Measurements from ENCODE around the gene AP5S1. TPM values are rescaled to one million over a fixed set of nuclear protein-coding genes. Genes with fewer than 3 reads are reported as not detected.
A peak's percentile ranks its signal among the peaks of the same experiment; 100 is the strongest.

Gene AP5S1
- total RNA-seq, 1 donor from 2014 or later, result 13.8 TPM

- peak overlapping the region; percentile 69 for H3K4me3 Mint-ChIP-seq
- H3K27ac Mint-ChIP-seq, result no peak overlapping the region
- DNase-seq (ENCODE audit: low spot score in 2 of 2, unreplicated experiment in 2 of 2), result no peak
- peaks cover 6% of the 10 kb centered on the region for H3K36me3 Mint-ChIP-seq
- peaks cover 44% of the 10 kb centered on the region for H3K4me1 Mint-ChIP-seq
- no peak for TF ChIP-seq CTCF (IDR thresholded peaks at IDR 0.05; ENCODE audit: unreplicated experiment)
- H3K9me3 Mint-ChIP-seq, result no peaks in the 10 kb centered on the region
- H3K27me3 Mint-ChIP-seq (ENCODE audit: low read depth), result no peaks in the 10 kb centered on the region
Measured at GRCh38 chr20:3796477-3797225, 23.7 kb upstream of the AP5S1 start.

DNA sequence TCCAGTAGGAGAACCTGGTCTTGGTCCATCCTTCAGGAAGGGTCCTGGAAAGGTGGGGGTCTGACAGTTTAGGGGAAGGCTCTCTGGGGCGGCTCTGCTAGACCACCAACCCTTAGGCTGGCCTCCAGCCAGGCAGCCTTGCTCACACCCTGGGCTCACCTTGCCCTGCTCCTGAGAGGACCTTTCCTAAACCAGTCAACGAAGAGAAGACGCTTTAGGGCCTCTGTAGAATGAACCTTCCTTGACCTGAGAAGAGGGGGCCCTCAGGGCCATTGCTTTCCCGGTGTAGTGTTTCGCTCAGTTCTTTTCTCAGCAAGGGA is 23.2 kb upstream of the AP5S1 start:
- TF ChIP-seq CTCF (IDR thresholded peaks at IDR 0.05; ENCODE audit: unreplicated experiment), result no peak
- Mint-ChIP-seq H3K4me3 (peak overlapping the region; percentile 69), H3K27me3 (ENCODE audit: low read depth) (no peaks in the 10 kb centered on the region), H3K27ac (peak overlapping the region; percentile 76), H3K36me3 (peaks cover 6% of the 10 kb centered on the region), H3K4me1 (peaks cover 44% of the 10 kb centered on the region), H3K9me3 (no peaks in the 10 kb centered on the region)
- DNase-seq (ENCODE audit: low spot score in 2 of 2, unreplicated experiment in 2 of 2), result no peak

- H3K9me3 Mint-ChIP-seq, result no peaks in the 10 kb centered on the region
- peaks cover 11% of the 10 kb centered on the region for H3K36me3 Mint-ChIP-seq
- DNase-seq (ENCODE audit: low spot score in 2 of 2, unreplicated experiment in 2 of 2), result no peak
- H3K4me3 Mint-ChIP-seq, result peak overlapping the region; percentile 69
- H3K27me3 Mint-ChIP-seq (ENCODE audit: low read depth), result no peaks in the 10 kb centered on the region
- no peak for TF ChIP-seq CTCF (IDR thresholded peaks at IDR 0.05; ENCODE audit: unreplicated experiment)
- H3K4me1 Mint-ChIP-seq, result peaks cover 44% of the 10 kb centered on the region
- H3K27ac Mint-ChIP-seq, result peak overlapping the region; percentile 76
Measured at GRCh38 chr20:3797592-3798372, 22.6 kb upstream of the AP5S1 start.

- Mint-ChIP-seq H3K36me3 (peaks cover 14% of the 10 kb centered on the region), H3K27me3 (ENCODE audit: low read depth) (no peaks in the 10 kb centered on the region), H3K9me3 (no peaks in the 10 kb centered on the region), H3K4me3 (no peak overlapping the region), H3K27ac (peak overlapping the region; percentile 66), H3K4me1 (peaks cover 44% of the 10 kb centered on the region)
- no peak for DNase-seq (ENCODE audit: low spot score in 2 of 2, unreplicated experiment in 2 of 2)
- TF ChIP-seq CTCF (IDR thresholded peaks at IDR 0.05; ENCODE audit: unreplicated experiment), result no peak
Measured at GRCh38 chr20:3798373-3798768, 22.0 kb upstream of the AP5S1 start.

DNA sequence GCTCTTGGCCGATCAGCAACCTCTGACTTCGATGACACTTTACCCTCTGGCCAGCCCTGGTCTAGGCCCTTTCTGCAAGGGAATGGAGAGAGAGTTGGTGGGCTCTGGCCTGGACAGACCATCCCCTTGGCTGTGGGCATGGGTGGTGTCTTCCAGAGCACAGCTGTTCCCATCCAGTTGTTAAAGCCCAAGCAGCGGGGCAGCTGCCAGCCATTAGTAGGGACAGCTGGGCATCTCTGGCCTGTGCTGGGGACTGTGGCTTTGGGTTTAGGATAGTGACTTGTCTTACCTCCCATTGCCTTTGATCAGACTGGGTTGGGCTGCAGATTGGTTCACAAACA is 21.5 kb upstream of the AP5S1 start:
- Mint-ChIP-seq H3K9me3 (no peaks in the 10 kb centered on the region), H3K27me3 (ENCODE audit: low read depth) (no peaks in the 10 kb centered on the region), H3K36me3 (peaks cover 20% of the 10 kb centered on the region), H3K4me3 (no peak overlapping the region), H3K27ac (no peak overlapping the region), H3K4me1 (peaks cover 44% of the 10 kb centered on the region)
- no peak for DNase-seq (ENCODE audit: low spot score in 2 of 2, unreplicated experiment in 2 of 2)
- TF ChIP-seq CTCF (IDR thresholded peaks at IDR 0.05; ENCODE audit: unreplicated experiment), result no peak
